H1 (cell line): ENCODE results near the gene ACP6.

ENCODE experiments used
- SP4 ChIP-seq: IDR thresholded peaks from 2 replicates; pipeline ENCODE4 v1.6.1; 2012; ENCODE audit warnings: low read length, inconsistent platforms
- TAF1 ChIP-seq: IDR thresholded peaks from 2 replicates; pipeline ENCODE4 v1.6.1; 2011; ENCODE audit warnings: mild to moderate bottlenecking, low read depth, low read length
- TCF12 ChIP-seq: IDR thresholded peaks from 2 replicates; pipeline ENCODE4 v1.6.1; 2011; ENCODE audit warnings: low read depth, mild to moderate bottlenecking, low read length
- TF ChIP-seq, protein P1 (sequence below), 3 experiments: IDR thresholded peaks; 1 replicate in 2 of 3; 2 replicates in 1 of 3; pipeline versions ENCODE4 v1.5.1 to v1.6.1; 2011; ENCODE audit warnings: low read length in 3 of 3, mild to moderate bottlenecking in 3 of 3, inconsistent platforms in 2 of 3, low read depth in 1 of 3, moderate library complexity in 1 of 3; ENCODE audit not compliant: insufficient read depth in 1 of 3; ENCODE audit errors: control extremely low read depth in 1 of 3

- no peak for TF ChIP-seq TAF1
- no peak for TF ChIP-seq TCF12
- TF ChIP-seq, protein P1, sequence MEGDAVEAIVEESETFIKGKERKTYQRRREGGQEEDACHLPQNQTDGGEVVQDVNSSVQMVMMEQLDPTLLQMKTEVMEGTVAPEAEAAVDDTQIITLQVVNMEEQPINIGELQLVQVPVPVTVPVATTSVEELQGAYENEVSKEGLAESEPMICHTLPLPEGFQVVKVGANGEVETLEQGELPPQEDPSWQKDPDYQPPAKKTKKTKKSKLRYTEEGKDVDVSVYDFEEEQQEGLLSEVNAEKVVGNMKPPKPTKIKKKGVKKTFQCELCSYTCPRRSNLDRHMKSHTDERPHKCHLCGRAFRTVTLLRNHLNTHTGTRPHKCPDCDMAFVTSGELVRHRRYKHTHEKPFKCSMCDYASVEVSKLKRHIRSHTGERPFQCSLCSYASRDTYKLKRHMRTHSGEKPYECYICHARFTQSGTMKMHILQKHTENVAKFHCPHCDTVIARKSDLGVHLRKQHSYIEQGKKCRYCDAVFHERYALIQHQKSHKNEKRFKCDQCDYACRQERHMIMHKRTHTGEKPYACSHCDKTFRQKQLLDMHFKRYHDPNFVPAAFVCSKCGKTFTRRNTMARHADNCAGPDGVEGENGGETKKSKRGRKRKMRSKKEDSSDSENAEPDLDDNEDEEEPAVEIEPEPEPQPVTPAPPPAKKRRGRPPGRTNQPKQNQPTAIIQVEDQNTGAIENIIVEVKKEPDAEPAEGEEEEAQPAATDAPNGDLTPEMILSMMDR (IDR thresholded peaks at IDR 0.05; ENCODE audit: control extremely low read depth in 1 of 3, insufficient read depth in 1 of 3, low read depth in 1 of 3, low read length in 3 of 3): no peak
- no peak for TF ChIP-seq SP4
These were observed 45.8 kb downstream of the ACP6 start for GRCh38 chr1:147624529-147624928.
